Cardiac septum (tissue), 1 donor: ENCODE results near the gene CAMP. TPM values are rescaled to one million over a fixed set of nuclear protein-coding genes. Genes with fewer than 3 reads are reported as not detected.

Source experiments
- microRNA-seq: library from miRNA; unstranded; fragments of <30 nt; microRNA quantifications from one replicate; pipeline ENCODE4 v1.2.0, GENCODE V29; 2020
- total RNA-seq: library from RNA; stranded (reverse); fragmentation: NEBNext Ultra II Directional; extraction: Animal tissue kit (Norgen Biotek cat#: 25700); gene quantifications from one replicate; pipeline ENCODE4 v1.2.1, GENCODE V29; 2021
- donor health status: DM: no; HTN: no; CAD: no.

The CAMP gene
- total RNA-seq, 1 donor from 2014 or later, result 0.67 TPM

Small RNA genes within 50 kb of the gene (microRNA-seq; reads per million reads assigned to microRNA genes)
- gene MIR4443, result 55.6 reads per million, percentile 50 among the genes with 10 or more reads in this experiment

Other genes with a start within 250 kb of the CAMP start
- gene MAP4, start 207.1 kb upstream of the CAMP start, total RNA-seq, result 1,491 TPM
- 0.32 TPM for gene CDC25A, start 35.1 kb upstream of the CAMP start, total RNA-seq
- gene ZNF589, start 17.6 kb downstream of the CAMP start, total RNA-seq, result 3.4 TPM
- gene NME6, start 77.9 kb downstream of the CAMP start, total RNA-seq, result 21.0 TPM
- gene SPINK8, start 110.2 kb downstream of the CAMP start, total RNA-seq, result not detected
- not detected for gene FBXW12, start 148.7 kb downstream of the CAMP start, total RNA-seq
- 43.4 TPM for gene PLXNB1, start 206.6 kb downstream of the CAMP start, total RNA-seq
- gene CCDC51, start 216.6 kb downstream of the CAMP start, total RNA-seq, result 8.9 TPM
- 192 TPM for gene TMA7, start 216.8 kb downstream of the CAMP start, total RNA-seq
- 4.1 TPM for gene ATRIP, start 223.2 kb downstream of the CAMP start, total RNA-seq